HFF-Myc (cell line): Measurements from ENCODE around the gene CHADL.

ENCODE experiments used
- DNase-seq: peaks from one replicate; pipeline ENCODE4 v3.0.0-alpha.2; 2011; ENCODE audit warnings: low read depth; ENCODE audit errors: extremely low read depth
- H3K4me3 ChIP-seq: replicated peaks from 2 replicates; pipeline ENCODE4 v1.5.1; 2011; ENCODE audit warnings: low read depth, mild to moderate bottlenecking, control low read depth, low read length
- TF ChIP-seq, protein P1 (sequence below): IDR thresholded peaks from 2 replicates; pipeline ENCODE4 v1.5.1; 2012; ENCODE audit warnings: mild to moderate bottlenecking, low read depth, low read length, control low read depth; ENCODE audit errors: missing control alignments

CHADL gene

DNA sequence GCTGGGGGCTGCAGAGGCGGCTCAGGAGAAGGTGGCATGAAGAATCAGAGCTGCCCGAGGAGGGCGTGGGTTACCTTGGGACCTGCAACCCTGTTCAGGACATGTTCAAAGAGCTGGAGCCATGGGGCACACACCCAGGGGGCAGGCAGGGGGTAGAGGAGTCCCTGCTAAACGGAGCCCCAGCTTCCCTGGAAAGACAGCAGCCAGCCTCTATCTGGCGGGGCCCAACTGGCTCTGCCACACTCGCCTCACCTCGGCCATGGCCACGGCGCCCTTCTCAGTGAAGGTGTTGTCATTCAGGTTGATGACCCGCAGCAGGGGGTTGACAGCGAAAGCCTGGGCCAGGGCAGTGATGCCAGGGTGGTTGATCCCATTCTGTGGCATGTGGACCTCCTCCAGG, 17.0 kb upstream of the CHADL start:
- H3K4me3 ChIP-seq, result no peak overlapping the region
- DNase-seq, result no peak
- TF ChIP-seq, protein P1, sequence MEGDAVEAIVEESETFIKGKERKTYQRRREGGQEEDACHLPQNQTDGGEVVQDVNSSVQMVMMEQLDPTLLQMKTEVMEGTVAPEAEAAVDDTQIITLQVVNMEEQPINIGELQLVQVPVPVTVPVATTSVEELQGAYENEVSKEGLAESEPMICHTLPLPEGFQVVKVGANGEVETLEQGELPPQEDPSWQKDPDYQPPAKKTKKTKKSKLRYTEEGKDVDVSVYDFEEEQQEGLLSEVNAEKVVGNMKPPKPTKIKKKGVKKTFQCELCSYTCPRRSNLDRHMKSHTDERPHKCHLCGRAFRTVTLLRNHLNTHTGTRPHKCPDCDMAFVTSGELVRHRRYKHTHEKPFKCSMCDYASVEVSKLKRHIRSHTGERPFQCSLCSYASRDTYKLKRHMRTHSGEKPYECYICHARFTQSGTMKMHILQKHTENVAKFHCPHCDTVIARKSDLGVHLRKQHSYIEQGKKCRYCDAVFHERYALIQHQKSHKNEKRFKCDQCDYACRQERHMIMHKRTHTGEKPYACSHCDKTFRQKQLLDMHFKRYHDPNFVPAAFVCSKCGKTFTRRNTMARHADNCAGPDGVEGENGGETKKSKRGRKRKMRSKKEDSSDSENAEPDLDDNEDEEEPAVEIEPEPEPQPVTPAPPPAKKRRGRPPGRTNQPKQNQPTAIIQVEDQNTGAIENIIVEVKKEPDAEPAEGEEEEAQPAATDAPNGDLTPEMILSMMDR, result no peak

DNA sequence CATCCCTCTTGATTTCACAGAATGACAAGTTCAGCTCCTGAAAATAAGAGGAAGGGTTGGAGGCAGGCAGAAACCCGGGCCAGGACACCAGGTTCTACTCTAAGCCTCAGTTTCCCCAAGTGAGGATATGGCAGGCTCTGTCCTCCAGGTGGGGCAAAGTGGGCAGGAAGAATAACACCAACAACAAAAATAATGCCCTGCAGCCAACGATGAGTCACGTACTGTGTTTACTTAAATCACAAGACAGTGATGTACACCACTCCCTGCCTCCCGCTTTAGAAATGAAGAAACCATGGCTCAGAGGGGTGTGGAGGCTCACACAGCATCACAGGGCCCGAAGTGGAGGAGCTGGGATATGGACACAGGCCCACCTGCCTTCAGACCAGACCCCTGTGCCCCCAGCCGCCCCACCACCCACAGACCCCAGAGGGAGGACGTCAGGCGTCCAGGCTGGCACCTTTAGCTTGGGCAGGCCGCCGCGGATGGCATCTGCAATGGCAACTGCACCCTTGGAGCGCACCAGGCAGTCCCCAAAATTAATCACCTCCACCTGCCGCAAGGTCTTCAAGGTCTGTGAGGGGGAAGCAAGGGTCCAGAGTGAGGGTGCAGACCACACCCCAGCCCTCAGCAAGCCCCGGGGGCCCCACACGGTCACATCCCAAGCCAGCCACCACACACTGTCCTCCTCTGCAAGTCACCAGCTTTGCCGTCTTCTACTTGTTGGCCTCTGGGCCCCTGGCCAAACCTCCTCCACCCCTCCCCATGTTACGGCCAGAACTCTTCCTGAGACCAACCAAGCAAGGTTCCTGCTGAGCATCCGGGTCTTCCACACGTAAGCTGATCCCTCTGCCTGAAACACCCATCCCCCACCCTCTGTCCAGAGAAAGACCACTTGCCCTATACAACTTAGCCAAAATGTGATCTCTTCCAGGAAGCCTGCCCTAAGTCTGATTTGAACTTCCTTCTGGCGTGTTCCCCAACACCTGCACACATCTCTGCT, 15.8 kb upstream of the CHADL start:
- TF ChIP-seq, protein P1, result no peak
- peak; percentile 20 for DNase-seq
- no peak overlapping the region for H3K4me3 ChIP-seq

DNA sequence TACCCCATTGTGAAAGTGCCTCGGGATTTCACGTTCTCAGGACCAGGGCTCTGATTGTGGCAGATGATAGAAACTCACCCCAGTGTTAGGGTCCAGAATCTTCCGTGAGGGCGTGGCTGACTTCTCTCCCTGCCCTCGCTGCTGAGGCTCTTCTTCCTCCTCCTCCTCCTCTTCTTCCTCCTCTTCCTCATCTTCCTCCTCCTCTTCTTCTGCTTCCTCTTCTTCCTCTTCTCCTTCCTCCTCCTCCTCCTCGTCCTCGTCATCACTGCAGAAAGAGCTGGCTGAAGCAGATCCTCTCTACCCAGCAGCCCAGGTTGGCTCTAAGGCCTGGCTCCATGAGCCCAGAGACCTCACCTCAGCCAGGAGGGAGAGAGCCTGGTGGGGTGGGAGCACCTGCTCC, 13.5 kb upstream of the CHADL start:
- TF ChIP-seq, protein P1, result no peak
- H3K4me3 ChIP-seq, result no peak overlapping the region
- DNase-seq, result no peak

DNA sequence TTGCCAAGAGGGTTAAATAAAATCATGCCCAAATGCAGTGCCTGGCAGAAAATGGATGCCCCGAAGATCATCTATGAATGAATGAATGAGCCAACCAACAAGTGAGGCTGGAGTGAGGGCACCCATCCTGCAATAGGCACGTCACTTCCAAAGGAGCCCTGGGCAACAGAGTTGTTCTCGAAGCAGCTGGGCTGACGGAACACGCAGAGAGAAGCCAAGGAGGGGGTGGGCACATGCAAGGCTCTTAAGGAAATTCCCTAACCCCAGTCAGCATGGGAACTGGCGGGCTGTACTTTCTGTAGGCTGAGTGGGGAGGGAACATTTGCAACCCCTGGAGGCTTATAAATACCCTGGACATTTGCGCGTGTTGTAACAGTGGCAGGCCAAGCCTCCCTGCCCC, 11.6 kb upstream of the CHADL start:
- no peak for DNase-seq
- no peak overlapping the region for H3K4me3 ChIP-seq
- TF ChIP-seq, protein P1, result no peak

DNA sequence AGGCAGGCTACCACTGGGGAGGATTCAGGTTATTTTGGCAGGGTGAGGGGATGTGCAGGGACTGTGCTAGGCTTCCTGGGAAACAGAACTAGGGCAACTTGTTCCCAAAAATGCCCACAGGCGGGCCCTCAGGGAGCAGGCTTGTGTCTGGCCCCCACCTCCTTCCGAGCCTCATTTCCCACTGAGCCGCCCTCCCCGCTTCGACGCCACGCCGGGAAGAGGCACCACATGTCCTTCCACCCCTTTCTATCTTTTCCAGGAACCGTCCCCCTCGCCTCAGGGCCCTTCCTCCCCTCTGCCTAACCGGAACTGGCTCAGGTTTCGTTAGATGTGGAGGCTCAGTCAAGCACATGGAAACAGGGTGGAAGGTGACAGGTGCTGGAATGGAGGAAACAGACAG, 9.4 kb upstream of the CHADL start:
- no peak for DNase-seq
- H3K4me3 ChIP-seq, result no peak overlapping the region
- TF ChIP-seq, protein P1, result no peak

DNA sequence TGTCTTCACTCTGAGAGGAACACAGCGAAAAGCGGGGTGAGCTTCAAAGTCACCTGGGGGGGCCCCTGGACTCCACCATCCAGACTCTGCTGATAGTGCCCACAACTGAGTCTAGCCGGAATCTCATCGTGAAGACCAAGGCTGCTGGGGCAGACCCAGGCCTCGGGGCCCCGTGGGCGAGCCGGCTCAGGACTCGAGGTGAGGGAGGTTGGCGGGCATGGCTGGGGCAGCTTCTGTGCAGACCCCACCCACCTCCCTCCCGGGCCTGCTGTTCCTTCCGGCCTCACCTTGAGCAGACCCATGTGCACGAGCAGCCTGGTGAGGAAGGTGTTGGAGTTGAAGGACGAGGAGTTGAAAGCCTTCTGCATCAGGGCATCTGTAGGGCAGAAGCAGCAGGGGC, 8.7 kb upstream of the CHADL start:
- no peak for DNase-seq
- H3K4me3 ChIP-seq, result no peak overlapping the region
- TF ChIP-seq, protein P1, result no peak
